Omental fat pad (tissue), 4 donors: ENCODE data around the gene SLC17A8. TPM values are rescaled to one million over a fixed set of nuclear protein-coding genes. Genes with fewer than 3 reads are reported as not detected.
"Not testable (repeated sequence)": the region's sequence is repeated elsewhere in the genome, so short reads cannot be mapped to it uniquely, and the experiment has no call there.

Experiments
- ATAC-seq: fragments of 150-250 bp; one replicate; pipeline ENCODE4 v1.9.1; 2016; ENCODE audit warnings: mild to moderate bottlenecking, moderate library complexity; ENCODE audit not compliant: low FRiP score
- DNase-seq: peaks from one replicate; pipeline ENCODE4 v3.0.0-alpha.2; 2019; ENCODE audit warnings: low spot score
- total RNA-seq, 4 donors: library from RNA; depleted of rRNA; stranded (reverse); fragments of >200 nt; gene quantifications; one replicate each; pipeline ENCODE4 v1.1.0, GENCODE V29; 2016
- TF ChIP-seq, protein P1 (sequence below), 3 donors: fragments of 450-650 bp; IDR thresholded peaks; one replicate each; pipeline ENCODE4 v1.5.1; 2016 to 2017; ENCODE audit warnings: antibody characterized with exemption in 3 of 3, mild to moderate bottlenecking in 3 of 3, moderate library complexity in 2 of 3

Gene SLC17A8
- total RNA-seq, 4 donors from 2014 or later, result not detected

- TF ChIP-seq, protein P1, sequence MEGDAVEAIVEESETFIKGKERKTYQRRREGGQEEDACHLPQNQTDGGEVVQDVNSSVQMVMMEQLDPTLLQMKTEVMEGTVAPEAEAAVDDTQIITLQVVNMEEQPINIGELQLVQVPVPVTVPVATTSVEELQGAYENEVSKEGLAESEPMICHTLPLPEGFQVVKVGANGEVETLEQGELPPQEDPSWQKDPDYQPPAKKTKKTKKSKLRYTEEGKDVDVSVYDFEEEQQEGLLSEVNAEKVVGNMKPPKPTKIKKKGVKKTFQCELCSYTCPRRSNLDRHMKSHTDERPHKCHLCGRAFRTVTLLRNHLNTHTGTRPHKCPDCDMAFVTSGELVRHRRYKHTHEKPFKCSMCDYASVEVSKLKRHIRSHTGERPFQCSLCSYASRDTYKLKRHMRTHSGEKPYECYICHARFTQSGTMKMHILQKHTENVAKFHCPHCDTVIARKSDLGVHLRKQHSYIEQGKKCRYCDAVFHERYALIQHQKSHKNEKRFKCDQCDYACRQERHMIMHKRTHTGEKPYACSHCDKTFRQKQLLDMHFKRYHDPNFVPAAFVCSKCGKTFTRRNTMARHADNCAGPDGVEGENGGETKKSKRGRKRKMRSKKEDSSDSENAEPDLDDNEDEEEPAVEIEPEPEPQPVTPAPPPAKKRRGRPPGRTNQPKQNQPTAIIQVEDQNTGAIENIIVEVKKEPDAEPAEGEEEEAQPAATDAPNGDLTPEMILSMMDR (IDR thresholded peaks at IDR 0.05), result no peak
- no peak for ATAC-seq
- no peak for DNase-seq
Observed at GRCh38 chr12:100422646-100423045, 65.8 kb downstream of the SLC17A8 start.

DNA sequence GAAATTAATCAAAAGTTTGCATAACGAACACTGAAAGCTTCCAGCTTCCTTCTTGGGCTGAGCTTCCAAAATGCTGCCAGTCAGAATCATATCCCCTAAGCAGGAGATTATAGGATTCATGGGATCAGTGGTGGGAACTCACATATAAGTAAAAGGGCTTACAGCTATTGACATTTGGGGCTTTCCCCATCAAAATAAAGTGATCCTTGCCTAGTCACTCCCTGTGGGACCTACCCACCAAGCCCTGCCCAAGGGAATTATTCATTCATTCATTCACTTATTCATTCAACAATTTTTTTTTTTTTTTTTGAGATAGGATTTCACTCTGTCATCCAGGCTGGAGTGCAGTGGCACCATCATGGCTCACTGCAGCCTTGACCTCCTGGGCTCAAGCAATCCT lies 69.3 kb downstream of the SLC17A8 start:
- ATAC-seq (no peak), DNase-seq (no peak)
- TF ChIP-seq, protein P1 (IDR thresholded peaks at IDR 0.05), result no peak

DNA sequence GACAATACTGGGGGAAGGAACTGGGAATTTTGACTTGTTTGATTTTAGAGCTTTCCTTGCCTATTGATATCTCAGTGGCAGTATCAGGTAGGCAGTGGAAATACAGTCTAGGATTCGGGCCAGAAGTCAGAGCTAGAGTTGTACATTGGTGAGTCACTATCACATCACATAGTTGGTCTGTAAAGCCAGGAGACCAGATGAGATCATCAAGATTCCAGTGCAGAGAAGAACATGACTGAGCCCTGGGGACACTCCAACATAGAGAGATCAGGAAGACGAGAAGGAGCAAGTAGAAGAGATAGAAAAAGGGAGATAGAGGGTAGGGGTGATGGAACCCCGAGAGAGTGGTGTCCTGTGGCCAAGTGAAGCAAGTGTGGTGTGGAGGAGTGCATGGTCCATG lies 70.2 kb downstream of the SLC17A8 start:
- no peak for ATAC-seq
- TF ChIP-seq, protein P1 (IDR thresholded peaks at IDR 0.05), result no peak
- DNase-seq, result no peak

DNA sequence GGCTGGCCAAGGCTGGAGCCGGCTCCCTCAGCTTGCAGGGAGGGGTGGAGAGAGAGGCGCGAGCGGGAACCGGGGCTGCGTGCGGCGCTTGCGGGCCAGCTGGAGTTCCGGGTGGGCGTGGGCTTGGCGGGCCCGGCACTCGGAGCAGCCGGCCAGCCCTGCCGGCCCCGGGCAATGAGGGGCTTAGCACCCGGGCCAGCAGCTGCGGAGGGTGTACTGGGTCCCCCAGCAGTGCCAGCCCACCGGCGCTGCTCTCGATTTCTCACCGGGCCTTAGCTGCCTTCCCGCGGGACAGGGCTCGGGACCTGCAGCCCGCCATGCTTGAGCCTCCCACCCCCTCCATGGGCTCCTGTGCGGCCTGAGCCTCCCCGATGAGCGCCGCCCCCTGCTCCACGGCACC lies 73.4 kb downstream of the SLC17A8 start:
- not testable (repeated sequence) for ATAC-seq, DNase-seq

GRCh38 chr12:100433701-100434100 lies 76.8 kb downstream of the SLC17A8 start:
- TF ChIP-seq, protein P1 (IDR thresholded peaks at IDR 0.05), result no peak
- no peak for ATAC-seq
- no peak for DNase-seq

GRCh38 chr12:100434177-100434576 lies 77.3 kb downstream of the SLC17A8 start:
- TF ChIP-seq, protein P1 (IDR thresholded peaks at IDR 0.05), result no peak
- ATAC-seq (no peak), DNase-seq (no peak)

- TF ChIP-seq, protein P1 (IDR thresholded peaks at IDR 0.05), result no peak
- DNase-seq (no peak), ATAC-seq (no peak)
Observed at GRCh38 chr12:100435957-100436356, 79.1 kb downstream of the SLC17A8 start.
